ENCODE measurements around the gene MAST4.

The MAST4 gene

GRCh38 chr5:66872736-66873331 lies 276.6 kb downstream of the MAST4 start:
- no peak for DNase-seq (ENCODE audit: low read depth in 3 of 3)

DNA sequence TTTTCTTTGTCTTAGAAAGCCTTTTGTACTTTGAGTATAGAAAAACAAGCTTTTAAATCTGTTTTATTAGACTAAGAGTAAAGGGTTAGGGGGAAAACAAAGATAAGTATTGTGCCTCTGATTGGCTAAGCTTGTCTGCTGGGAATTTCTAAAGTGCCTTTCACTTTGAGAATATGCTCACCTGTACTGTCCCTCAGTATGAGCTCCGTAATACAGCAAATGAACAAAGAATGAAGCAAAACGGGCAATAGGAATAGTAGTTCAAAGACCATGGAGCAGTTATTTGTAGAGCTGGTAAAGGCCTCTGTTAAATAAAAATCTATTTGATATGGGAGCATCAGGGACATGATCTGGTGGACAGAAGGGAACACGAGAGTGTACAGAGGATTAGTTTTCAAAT lies 277.8 kb downstream of the MAST4 start:
- no peak for DNase-seq (ENCODE audit: low read depth in 3 of 3)

- no peak for DNase-seq (ENCODE audit: low read depth in 3 of 3)
These were observed 279.1 kb downstream of the MAST4 start for GRCh38 chr5:66875315-66875714.

DNA sequence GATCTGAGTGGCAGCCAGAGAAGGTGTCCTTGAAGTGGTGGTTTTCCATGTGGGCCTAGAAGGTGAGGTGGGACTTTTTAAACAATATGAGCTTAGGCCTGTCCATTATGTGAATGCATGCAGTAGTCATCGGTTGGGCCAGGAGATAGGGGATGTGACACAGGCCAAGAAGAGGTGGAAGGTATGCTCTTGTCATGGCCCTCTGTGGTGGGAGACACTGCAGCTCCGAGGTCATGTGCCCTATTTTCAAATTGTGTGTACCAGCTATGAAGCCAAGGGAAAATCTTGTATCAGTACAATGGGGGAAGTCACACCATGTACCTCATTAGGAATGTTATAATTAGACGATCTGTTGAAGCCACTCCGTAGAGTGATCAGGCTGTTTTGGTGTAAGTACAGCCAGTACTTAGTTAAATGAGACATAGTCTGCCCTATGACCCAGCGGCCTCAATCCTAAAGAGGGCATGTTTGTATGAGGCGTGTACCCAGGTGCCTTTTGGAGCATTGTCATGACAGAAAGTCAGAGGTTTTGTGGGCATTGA lies 280.1 kb downstream of the MAST4 start:
- DNase-seq (ENCODE audit: low read depth in 3 of 3) = no peak

GRCh38 chr5:66877843-66878242 lies 281.6 kb downstream of the MAST4 start:
- peak in 1 of 3 experiments; percentile 1 for DNase-seq (ENCODE audit: low read depth in 3 of 3)

GRCh38 chr5:66880401-66880800 lies 284.2 kb downstream of the MAST4 start:
- no peak for DNase-seq (ENCODE audit: low read depth in 3 of 3)

- DNase-seq (ENCODE audit: low read depth in 3 of 3) = no peak
These were observed 285.4 kb downstream of the MAST4 start for GRCh38 chr5:66881480-66882161.

DNA sequence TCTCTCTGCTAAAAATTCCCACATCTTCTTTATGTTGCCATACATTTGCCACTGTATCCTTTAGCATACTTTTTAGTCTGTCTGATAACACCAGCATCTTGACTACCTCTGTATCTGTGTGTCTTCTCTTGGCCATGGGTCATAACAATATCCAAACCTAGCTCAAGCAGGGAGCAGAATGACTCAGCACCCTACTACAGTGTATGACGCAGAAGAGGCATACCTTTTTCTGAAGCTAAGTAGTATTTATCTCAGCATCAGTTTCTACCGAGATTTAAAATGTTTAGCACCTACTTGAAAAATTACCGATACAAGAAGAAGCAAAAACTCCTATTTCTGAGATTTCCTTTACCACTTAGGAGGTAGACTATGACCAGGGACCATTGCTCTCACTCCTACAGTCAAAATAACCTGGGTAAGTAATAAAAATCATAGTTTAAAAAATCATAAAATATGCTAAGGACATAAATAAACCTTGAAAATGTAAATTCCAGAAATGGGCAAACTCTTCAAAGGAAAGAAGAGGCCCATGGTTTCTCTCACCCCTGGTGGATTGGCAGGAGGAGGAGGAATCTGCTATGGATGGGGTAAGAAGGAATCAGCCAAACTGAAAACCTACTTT lies 286.5 kb downstream of the MAST4 start:
- no peak for DNase-seq (ENCODE audit: low read depth in 3 of 3)

GRCh38 chr5:66884564-66885243 lies 288.5 kb downstream of the MAST4 start:
- DNase-seq (ENCODE audit: low read depth in 3 of 3) = no peak

- DNase-seq (ENCODE audit: low read depth in 3 of 3) = no peak
These were observed 290.7 kb downstream of the MAST4 start for GRCh38 chr5:66886941-66887340.

GRCh38 chr5:66888613-66889012 lies 292.4 kb downstream of the MAST4 start:
- no peak for DNase-seq (ENCODE audit: low read depth in 3 of 3)

DNA sequence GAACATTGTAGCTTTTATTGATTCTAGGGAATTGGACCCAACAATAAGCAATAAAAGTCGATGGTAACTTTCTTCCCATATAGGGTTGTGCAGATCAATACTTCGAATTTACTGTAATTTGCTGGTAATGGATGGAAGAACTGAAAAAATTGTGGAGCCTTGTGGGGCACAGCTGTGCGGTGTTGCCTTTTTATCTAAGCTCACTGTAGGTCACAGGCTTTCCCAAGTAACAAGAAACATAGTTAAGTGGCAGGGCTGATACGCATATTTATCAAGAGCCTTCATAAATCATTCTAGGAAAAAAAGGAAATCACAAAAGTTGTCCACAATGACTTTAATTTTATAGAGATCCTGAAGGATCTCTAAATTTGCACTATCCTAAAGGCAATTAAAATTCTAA lies 292.9 kb downstream of the MAST4 start:
- no peak for DNase-seq (ENCODE audit: low read depth in 3 of 3)

- DNase-seq (ENCODE audit: low read depth in 3 of 3) = no peak
These were observed 293.3 kb downstream of the MAST4 start for GRCh38 chr5:66889524-66889923.

DNA sequence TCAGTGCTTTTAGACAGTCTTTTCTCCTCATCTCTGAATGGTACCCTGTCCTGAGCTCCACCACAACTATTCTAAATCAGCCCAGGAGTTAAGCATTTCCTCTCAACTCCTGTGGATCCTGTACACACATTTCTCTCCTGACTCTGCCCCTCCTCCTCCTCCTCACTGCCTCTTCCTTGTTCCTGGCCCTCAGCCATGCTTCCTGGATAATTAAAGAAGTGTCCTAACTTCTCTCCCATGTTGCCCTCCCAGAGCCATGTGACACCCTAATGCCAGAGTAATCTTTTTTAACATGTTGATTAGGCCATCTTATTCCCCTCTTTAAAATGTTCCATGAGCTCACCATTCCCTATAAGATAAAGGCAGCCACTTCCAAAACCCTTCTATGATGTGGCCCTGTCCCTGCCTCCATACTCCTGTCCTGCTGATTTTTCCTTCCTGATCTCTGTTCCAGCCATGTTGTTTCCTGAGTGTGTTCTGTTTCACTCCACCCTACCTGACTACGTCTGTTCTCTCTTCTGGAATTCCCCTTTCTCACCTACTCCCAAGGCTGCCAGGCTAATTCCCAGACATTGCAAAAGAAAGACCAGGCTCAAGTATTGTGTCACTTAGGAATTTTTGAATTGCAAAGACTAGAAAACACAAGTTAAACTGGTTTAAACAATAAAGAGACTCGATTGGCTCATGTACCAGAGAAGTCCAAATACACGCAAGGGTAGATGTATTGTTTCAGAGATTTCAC lies 295.2 kb downstream of the MAST4 start:
- no peak for DNase-seq (ENCODE audit: low read depth in 3 of 3)

GRCh38 chr5:66892716-66893115 lies 296.5 kb downstream of the MAST4 start:
- no peak for DNase-seq (ENCODE audit: low read depth in 3 of 3)

DNA sequence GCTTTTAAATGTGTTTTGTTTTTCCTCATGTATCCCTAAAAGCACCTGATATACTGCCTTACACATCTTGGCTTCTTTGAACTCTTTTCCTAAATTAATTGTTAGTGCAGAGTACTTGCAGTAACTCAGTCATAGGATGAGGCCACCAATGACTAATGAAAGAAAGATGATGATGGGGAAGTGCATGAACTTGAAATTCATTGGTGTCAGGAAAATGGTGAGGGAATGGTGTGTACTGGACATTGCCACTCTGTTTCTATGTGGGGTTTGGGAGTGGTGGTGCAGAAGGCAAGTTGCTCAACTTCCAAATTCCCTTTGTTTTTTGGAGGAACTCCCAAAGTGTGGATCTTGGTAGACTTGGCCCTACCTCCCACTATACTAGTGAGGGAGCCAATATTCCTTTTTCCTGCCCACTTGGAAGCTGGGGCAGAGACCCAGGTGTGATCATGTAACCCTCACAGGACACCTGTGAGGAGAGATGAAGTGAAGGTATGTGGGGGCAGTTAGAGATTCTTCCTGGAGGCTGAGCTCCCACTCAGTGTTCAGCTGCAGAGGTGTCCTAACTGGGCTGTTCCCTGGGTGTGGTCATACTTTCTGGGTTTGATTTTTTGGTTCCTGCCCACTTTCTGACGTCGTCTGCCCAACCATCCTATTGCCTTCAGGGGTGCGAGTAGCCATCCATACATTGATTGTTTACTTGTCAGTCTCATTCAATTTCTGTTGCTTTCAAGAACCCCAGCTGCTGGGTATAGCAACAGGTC lies 298.5 kb downstream of the MAST4 start:
- DNase-seq (ENCODE audit: low read depth in 3 of 3) = no peak

GRCh38 chr5:66896171-66896570 lies 300.0 kb downstream of the MAST4 start:
- DNase-seq (ENCODE audit: low read depth in 3 of 3) = no peak

DNA sequence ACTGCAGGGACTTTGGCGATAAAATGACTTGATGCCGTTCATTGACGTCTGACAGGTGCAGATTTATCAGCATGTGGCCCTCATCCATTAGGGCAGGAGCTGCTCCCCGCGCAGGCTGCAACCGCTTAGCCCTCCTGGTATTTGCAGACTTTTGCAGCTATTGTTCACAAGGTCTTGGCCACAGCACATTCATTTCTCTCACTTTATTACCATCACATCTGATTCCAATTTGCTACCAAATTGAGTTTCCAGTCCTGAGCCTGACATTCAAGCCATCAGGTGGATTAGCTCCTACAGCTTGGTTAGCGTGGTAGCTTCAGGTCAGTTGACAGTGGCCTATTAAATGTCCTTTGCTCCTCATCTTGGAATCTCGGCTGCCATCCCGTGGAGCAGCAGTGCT lies 301.2 kb downstream of the MAST4 start:
- DNase-seq (ENCODE audit: low read depth in 3 of 3) = no peak

- DNase-seq (ENCODE audit: low read depth in 3 of 3) = no peak
These were observed 302.2 kb downstream of the MAST4 start for GRCh38 chr5:66898241-66898995.

DNA sequence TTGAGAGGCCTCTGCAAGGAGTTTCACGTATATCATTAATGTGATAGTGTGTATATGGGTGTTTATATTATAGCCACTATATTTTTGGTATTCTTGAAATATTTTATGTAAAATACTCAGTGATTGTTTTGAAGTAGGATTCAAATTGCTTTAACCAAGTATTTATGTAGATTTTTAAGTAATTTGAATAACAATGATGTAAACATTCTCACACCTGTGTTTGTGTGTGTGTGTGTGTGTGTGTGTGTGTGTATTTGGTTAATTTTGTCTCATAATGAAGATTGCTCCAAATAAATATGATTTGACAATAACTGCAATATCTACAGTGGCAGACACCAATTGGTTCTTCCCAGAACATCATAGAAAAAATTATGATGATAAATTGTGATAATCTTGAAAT lies 307.0 kb downstream of the MAST4 start:
- DNase-seq (ENCODE audit: low read depth in 3 of 3) = no peak
